Measurements from ENCODE around the gene ITPKC.
"Not testable (repeated sequence)": the region's sequence is repeated elsewhere in the genome, so short reads cannot be mapped to it uniquely, and the experiment has no call there.

The ITPKC gene

GRCh38 chr19:40716031-40716481 lies 856 bp upstream of the ITPKC start:
- peak; percentile 73 to 80 for DNase-seq (ENCODE audit: low read depth in 2 of 2)

GRCh38 chr19:40717325-40717879 lies 490 bp downstream of the ITPKC start:
- no peak for DNase-seq (ENCODE audit: low read depth in 2 of 2)

- DNase-seq (ENCODE audit: low read depth in 2 of 2), result no peak
Observed at GRCh38 chr19:40717880-40718773, 1.2 kb downstream of the ITPKC start.

- DNase-seq (ENCODE audit: low read depth in 2 of 2), result peak in 1 of 2 donors; percentile 7
Observed at GRCh38 chr19:40718774-40719391, 2.0 kb downstream of the ITPKC start.

DNA sequence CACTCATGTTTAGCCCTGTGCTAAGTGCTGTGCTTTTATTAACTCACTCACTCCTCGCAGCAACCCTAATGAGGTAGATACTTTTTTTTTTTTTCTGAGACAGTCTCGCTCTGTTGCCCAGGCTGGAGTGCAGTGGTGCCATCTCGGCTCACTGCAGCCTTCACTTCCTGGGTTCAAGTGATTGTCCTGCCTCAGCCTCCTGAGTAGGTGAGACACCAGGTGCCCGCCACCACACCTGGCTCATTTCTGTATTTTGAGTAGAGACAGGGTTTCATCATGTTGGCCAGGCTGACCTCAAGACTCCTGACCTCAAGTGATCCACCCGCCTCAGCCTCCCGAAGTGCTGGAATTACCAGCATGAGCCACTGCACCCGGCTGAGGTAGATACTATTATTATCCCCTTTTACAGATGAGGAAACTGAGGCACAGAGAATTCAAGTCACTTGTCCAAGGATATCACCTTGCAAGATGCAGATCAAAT lies 2.5 kb downstream of the ITPKC start:
- no peak for DNase-seq (ENCODE audit: low read depth in 2 of 2)

DNA sequence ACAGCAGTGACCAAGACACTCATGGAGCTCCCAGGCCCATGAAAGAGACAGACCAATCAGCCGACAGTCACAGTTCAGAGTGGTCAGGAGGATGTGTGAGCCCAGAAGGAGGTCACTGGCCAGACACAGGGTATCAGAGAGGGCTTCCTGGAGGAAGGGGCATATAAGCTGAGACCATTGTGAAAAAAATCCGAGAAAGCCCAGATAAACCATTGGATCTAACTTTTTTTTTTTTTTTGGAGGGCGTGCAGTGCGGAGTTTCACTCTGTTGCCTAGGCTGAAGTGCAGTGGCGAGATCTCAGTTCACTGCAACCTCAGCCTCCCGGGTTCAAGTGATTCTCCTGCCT lies 4.2 kb downstream of the ITPKC start:
- DNase-seq (ENCODE audit: low read depth in 2 of 2), result no peak

DNA sequence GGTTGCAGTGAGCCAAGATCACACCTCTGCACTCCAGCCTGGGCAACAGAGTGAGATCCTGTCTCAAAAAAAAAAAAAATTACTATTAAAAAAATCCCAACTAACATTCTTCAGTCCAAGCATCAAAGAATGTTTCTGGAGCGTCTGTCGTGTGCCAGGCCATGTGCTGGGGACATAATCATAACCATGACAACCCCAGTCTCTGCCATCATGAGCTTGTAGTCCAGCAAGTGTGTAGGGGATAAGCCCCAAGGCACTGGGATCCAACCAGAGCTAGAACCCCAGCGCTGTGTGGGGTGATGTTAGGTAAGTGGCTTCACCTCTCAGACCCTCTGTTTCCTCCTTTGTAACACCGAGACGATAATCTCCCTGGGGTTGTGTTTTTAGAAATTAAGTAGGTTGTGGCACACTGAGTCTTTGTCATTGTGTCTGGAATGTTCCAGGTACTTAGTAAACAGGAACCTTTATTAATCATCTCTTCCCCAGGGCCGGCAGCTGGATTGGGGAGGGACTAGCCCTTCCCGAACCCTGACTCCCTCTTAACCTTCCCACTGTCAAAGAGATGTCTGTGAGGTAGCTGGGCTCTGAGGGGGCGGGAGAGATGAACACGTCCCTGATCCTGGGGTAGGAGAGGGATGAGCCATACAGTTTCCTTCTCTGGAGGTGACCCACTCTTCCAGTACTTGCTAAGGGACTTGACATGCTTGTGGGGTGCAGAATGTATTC lies 5.2 kb downstream of the ITPKC start:
- DNase-seq (ENCODE audit: low read depth in 2 of 2), result no peak

- DNase-seq (ENCODE audit: low read depth in 2 of 2), result no peak
Observed at GRCh38 chr19:40723661-40724254, 6.8 kb downstream of the ITPKC start.

GRCh38 chr19:40724315-40724714 lies 7.4 kb downstream of the ITPKC start:
- DNase-seq (ENCODE audit: low read depth in 2 of 2), result no peak

GRCh38 chr19:40724855-40725254 lies 7.9 kb downstream of the ITPKC start:
- DNase-seq (ENCODE audit: low read depth in 2 of 2), result no peak

- no peak for DNase-seq (ENCODE audit: low read depth in 2 of 2)
Observed at GRCh38 chr19:40726279-40726678, 9.4 kb downstream of the ITPKC start.

DNA sequence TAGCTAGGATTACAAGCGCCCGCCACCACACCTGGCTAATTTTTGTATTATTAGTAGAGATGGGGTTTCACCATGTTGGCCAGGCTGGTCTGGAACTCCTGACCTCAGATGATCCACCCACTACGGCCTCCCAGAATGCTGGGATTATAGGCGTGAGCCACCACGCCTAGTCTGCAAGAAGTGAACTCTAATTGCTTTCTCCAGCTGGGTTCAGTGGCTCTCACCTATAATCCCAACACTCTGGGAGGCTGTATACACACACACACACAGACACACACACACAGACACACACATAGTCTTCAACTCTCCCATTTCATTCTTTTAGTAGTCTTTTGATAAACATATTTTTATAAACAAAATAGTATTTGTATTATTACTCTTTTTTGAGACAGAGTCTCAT lies 13.2 kb downstream of the ITPKC start:
- not testable (repeated sequence) for DNase-seq (ENCODE audit: low read depth in 2 of 2)

DNA sequence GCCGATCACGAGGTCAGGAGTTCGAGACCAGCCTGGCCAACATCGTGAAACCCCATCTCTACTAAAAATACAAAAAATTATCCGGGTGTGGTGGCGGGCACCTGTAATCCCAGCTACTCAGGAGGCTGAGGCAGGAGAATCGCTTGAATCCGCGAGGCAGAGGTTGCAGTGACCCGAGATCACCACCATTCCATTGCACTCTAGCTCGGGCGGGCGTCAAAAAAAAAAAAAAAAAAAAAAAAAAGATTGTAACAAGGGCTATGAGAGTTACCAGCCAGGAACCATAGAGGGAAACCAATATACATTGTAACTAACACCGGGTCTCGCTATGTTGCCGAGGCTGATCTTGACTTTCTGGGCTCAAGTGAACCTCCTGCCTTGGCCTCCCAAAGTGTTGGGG lies 15.4 kb downstream of the ITPKC start:
- not testable (repeated sequence) for DNase-seq (ENCODE audit: low read depth in 2 of 2)

GRCh38 chr19:40733149-40733548 lies 16.2 kb downstream of the ITPKC start:
- no peak for DNase-seq (ENCODE audit: low read depth in 2 of 2)

GRCh38 chr19:40735013-40735771 lies 18.3 kb downstream of the ITPKC start:
- no peak for DNase-seq (ENCODE audit: low read depth in 2 of 2)

GRCh38 chr19:40736661-40737060 lies 19.7 kb downstream of the ITPKC start:
- no peak for DNase-seq (ENCODE audit: low read depth in 2 of 2)

DNA sequence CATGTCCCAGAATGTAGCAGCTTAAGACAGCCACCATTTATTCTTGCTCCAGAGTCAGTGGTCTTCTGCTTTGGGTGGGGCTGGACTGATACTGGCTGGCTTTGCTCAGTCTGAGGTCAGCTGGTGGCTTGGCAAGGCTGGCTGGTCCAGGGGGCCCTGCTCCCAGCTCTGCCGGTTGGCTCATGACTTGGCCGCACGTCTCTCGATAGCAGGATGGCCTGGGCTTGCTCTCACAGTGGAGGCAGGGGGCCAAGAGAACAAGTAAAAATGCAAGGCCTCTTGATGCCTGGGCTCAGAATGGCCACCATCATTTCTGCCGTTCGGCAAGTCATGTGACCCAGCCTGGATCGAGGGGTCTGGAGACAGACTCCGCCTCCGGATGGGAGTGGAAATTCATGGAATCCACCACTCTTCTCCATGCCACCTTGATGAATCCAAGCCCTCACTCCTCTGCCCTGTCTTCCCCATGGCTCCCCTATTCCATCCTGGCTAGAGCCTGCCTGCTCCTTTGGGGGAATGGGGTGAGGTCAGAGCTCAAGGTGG lies 20.3 kb downstream of the ITPKC start:
- no peak for DNase-seq (ENCODE audit: low read depth in 2 of 2)

DNA sequence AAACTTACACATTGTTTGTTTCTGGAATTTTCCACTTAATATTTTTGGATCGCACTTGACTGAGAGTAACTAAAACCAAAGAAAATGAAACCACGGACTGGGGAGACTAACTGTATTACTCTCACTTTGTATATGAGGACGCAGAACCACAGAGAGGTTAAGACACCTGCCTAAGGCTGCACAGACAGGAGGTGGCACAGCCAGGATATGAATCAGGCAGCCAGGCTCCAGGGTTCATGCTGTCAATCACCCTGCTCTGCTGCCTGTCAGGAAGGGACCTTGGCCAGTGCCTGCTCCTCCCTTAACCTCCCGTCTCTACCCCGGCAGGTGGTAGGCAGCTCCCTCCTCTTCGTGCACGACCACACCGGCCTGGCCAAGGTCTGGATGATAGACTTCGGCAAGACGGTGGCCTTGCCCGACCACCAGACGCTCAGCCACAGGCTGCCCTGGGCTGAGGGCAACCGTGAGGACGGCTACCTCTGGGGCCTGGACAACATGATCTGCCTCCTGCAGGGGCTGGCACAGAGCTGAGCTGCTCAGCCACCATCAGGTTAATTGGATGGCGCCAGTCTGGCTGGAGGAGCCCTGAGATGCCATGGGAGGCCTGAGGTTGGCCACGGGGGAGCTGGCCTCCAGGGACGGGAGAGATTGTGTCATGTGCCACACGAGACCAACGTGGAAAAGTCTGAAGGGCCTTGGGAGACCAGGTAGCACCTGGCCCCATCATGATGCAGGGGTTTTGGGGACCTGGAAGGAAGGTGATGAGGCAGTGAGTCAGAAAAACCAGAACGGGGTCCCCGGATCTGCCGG lies 22.3 kb downstream of the ITPKC start:
- DNase-seq (ENCODE audit: low read depth in 2 of 2), result no peak

- no peak for DNase-seq (ENCODE audit: low read depth in 2 of 2)
Observed at GRCh38 chr19:40739871-40740703, 23.2 kb downstream of the ITPKC start.
